ENCODE results near the gene LRRC71. TPM values are rescaled to one million over a fixed set of nuclear protein-coding genes. Genes with fewer than 3 reads are reported as not detected.

Gene LRRC71
- total and polyA plus RNA-seq, 2 of the 8 experiments (the other 6 are each of a cell fraction or from before 2014, with no cell fraction given) = 0.05 TPM; not detected in 1

- TF ChIP-seq KDM4A (IDR thresholded peaks at IDR 0.05; ENCODE audit: low read depth, low read length, severe bottlenecking) (peak; percentile 65), TAF7 (optimal IDR thresholded peaks at IDR 0.05; ENCODE audit: borderline replicate concordance, low read depth, low read length) (no peak), E2F6 (IDR thresholded peaks at IDR 0.05) (peak; percentile 58; the same call in 1 of the 2 replicates), PHF8 (conservative IDR thresholded peaks at IDR 0.05; ENCODE audit: low read depth, low read length) (no peak), YY1 (IDR thresholded peaks at IDR 0.05; ENCODE audit: low read depth, low read length) (0 out of 2 replicates have a peak, but pooled peaks have one; percentile 8), SP2 (IDR thresholded peaks at IDR 0.05; ENCODE audit: low read length) (no peak), CTCF (IDR thresholded peaks at IDR 0.05; ENCODE audit: control extremely low read depth in 1 of 3, insufficient read depth in 1 of 3, low read depth in 1 of 3, low read length in 3 of 3) (peak; percentile 90 to 96 (median 93)), ZNF274 (IDR thresholded peaks at IDR 0.05; ENCODE audit: borderline replicate concordance, extremely low read depth, low read length) (no peak), KDM1A (IDR thresholded peaks at IDR 0.05; ENCODE audit: borderline replicate concordance, low read length) (peak; percentile 14; the same call in 1 of the 2 replicates), MAFK (IDR thresholded peaks at IDR 0.05; ENCODE audit: low read depth, low read length) (no peak), JUND (IDR thresholded peaks at IDR 0.05; ENCODE audit: low read length) (no peak), TEAD4 (IDR thresholded peaks at IDR 0.05; ENCODE audit: low read depth, low read length) (peak; percentile 32; the same call in 1 of the 2 replicates), KDM5A (IDR thresholded peaks at IDR 0.05; ENCODE audit: low read length) (no peak)
Measured at GRCh38 chr1:156920233-156921052, at the start of gene LRRC71 (continued).
